HG03432 (cell line): ENCODE results near the gene CCDC148.
"Not testable (repeated sequence)": the region's sequence is repeated elsewhere in the genome, so short reads cannot be mapped to it uniquely, and the experiment has no call there.

Experiments used
- ATAC-seq: cut with Tn5 transposase; IDR thresholded peaks from one replicate; pipeline ENCODE4 v1.9.1; 2021; ENCODE audit warnings: mild to moderate bottlenecking, moderate library complexity; ENCODE audit not compliant: unreplicated experiment

Gene CCDC148

GRCh38 chr2:158443606-158444005 lies 12.9 kb downstream of the CCDC148 start:
- ATAC-seq = no peak

GRCh38 chr2:158439062-158439461 lies 17.5 kb downstream of the CCDC148 start:
- ATAC-seq = not testable (repeated sequence)

- ATAC-seq = not testable (repeated sequence)
Measured at GRCh38 chr2:158433716-158434115, 22.8 kb downstream of the CCDC148 start.

GRCh38 chr2:158432117-158432516 lies 24.4 kb downstream of the CCDC148 start:
- no peak for ATAC-seq

- ATAC-seq = no peak
Measured at GRCh38 chr2:158414538-158414937, 42.0 kb downstream of the CCDC148 start.

- ATAC-seq = no peak
Measured at GRCh38 chr2:158413581-158413980, 43.0 kb downstream of the CCDC148 start.

- no peak for ATAC-seq
Measured at GRCh38 chr2:158412206-158412605, 44.3 kb downstream of the CCDC148 start.

- no peak for ATAC-seq
Measured at GRCh38 chr2:158411748-158412147, 44.8 kb downstream of the CCDC148 start.

- ATAC-seq = no peak
Measured at GRCh38 chr2:158410132-158410531, 46.4 kb downstream of the CCDC148 start.

GRCh38 chr2:158407031-158407430 lies 49.5 kb downstream of the CCDC148 start:
- no peak for ATAC-seq

GRCh38 chr2:158405341-158405740 lies 51.2 kb downstream of the CCDC148 start:
- no peak for ATAC-seq

- ATAC-seq = no peak
Measured at GRCh38 chr2:158403237-158403636, 53.3 kb downstream of the CCDC148 start.

GRCh38 chr2:158402665-158403064 lies 53.9 kb downstream of the CCDC148 start:
- no peak for ATAC-seq

- no peak for ATAC-seq
Measured at GRCh38 chr2:158395166-158395565, 61.4 kb downstream of the CCDC148 start.

GRCh38 chr2:158394453-158394852 lies 62.1 kb downstream of the CCDC148 start:
- no peak for ATAC-seq

GRCh38 chr2:158393886-158394285 lies 62.7 kb downstream of the CCDC148 start:
- ATAC-seq = no peak

- ATAC-seq = no peak
Measured at GRCh38 chr2:158392687-158393086, 63.9 kb downstream of the CCDC148 start.

GRCh38 chr2:158391876-158392275 lies 64.7 kb downstream of the CCDC148 start:
- no peak for ATAC-seq

GRCh38 chr2:158391361-158391760 lies 65.2 kb downstream of the CCDC148 start:
- no peak for ATAC-seq

GRCh38 chr2:158388159-158388558 lies 68.4 kb downstream of the CCDC148 start:
- ATAC-seq = no peak

GRCh38 chr2:158385646-158386045 lies 70.9 kb downstream of the CCDC148 start:
- ATAC-seq = no peak

GRCh38 chr2:158381978-158382377 lies 74.6 kb downstream of the CCDC148 start:
- ATAC-seq = no peak

GRCh38 chr2:158381205-158381604 lies 75.3 kb downstream of the CCDC148 start:
- no peak for ATAC-seq

- ATAC-seq = no peak
Measured at GRCh38 chr2:158380746-158381145, 75.8 kb downstream of the CCDC148 start.
